Activated naive CD4-positive, alpha-beta T cell (primary cell): ENCODE measurements around the gene ATP13A3.

ENCODE experiments used
- DNase-seq, 4 experiments: peaks; one replicate each; lab custom pipeline; 2025; lab: John Stamatoyannopoulos, UW

Gene ATP13A3

DNA sequence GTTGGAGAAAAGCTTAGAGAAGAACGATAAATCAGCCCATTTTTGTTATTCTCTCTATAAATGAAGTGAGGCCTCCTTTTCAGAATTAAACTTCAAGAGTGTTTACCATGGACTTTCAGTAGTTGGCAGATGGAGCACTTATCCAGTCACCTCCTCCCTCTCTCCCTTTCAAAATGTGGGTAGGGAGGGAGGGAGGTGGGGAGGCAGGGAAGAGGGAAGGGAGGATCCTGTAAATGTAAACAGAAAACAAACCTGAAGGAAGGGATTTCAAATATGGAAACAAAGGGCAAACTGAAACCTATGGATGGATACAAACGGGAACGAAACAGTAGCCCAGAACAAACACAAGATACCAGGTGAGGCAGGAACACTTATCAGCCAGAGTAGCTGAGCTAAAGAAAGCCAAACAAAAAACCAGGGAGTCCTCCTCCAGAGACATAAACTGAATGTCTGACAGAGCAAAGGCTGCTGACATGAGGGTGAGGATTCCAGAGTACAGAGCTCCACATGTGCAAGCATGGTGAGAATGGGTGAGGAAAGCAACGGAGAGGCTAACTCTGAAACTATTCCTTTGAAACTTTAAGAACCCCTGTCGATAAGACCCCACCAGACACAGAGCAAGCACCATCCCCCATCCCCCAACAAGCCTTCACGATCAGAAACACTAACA is 46.8 kb downstream of the ATP13A3 start:
- no peak for DNase-seq

DNA sequence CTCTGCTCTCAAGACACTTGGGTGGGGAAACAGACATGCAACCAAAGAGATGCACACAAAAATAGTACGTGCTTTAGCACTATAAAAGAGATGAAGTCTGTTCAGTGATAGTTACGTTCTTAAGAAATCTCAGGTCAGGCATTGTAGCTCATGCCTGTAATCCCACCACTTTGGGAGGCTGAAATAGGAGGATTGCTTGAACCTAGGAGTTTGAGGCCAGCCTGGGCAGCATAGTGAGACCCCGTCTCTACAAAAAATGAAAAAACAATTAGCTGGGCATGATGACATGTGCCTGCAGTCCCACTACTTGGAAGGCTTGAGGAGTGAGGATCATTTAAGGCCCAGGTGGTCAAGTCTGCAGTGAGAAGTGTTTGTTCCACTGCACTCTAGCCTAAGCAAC is 52.3 kb downstream of the ATP13A3 start:
- DNase-seq: no peak

DNA sequence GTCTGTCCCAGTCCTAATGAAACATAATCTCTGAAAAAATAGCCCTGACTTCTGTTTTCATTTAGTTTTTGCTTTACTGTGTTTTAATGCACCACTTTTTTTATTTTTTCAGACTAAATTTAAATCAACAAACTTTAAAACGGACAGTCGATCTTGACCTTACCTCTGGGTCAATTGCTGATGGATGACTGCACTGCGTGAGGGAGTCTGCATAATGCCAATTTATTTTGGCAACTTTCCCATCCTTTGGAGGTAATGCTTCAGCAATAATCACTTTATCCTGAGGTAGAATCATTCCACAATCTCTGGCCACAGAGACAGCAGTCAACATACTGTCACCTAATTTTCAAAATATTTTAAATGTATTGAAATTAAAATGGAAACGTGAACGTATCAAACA is 55.2 kb downstream of the ATP13A3 start:
- DNase-seq: no peak

DNA sequence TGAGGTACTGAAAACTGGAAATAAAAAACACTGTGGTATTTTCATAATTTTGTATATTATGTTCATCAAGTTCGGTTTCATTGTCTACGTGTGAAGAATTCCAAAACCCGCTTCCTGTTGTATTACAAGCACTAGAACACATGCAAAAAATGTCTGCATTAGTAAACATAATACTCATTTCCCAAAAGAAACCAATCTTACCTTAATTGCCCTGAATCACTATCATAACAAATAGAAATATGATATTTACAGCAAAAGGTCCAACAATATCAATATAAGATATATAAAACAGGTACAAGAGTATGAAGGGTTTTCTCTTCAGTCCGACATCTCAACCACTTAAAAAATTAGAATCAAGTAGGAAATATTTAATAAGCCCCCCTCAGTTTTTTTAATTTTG is 61.4 kb downstream of the ATP13A3 start:
- DNase-seq: no peak

DNA sequence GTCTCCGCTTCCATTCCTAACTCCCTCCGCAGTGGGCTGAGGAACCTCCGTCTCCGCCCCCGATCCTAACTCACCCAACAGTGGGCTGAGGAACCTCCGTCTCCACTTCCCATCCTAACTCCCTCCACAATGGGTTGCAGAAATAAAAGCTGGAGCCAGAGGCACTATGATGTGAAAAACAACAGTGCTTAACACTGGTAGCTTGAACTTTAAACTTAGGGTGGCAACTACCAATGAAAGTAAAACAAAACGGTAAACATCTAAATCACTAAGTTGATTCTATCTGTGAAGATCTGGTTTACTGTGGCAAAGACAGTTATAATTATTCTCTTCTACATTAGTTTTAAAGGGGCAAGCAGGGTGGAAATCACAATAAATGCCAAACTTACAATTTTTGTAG is 61.8 kb downstream of the ATP13A3 start:
- DNase-seq: no peak

DNA sequence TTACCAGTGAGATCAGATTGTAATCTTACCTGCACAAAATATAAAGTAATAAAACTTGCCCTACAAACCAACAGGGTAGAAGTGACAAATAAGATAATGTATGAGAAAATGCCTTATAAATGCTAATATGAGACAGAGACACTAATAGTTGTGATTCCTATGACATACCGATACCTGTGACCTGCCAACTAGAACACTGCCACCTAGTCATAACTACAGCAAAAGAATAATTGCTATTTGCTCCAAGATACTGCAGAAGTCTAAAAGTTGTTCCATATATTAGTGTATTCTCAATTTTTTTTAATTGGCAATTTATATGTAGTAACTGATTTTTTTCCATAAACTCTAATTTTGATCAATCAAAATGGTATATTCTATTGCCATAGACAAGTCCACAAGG is 62.4 kb downstream of the ATP13A3 start:
- no peak for DNase-seq

DNA sequence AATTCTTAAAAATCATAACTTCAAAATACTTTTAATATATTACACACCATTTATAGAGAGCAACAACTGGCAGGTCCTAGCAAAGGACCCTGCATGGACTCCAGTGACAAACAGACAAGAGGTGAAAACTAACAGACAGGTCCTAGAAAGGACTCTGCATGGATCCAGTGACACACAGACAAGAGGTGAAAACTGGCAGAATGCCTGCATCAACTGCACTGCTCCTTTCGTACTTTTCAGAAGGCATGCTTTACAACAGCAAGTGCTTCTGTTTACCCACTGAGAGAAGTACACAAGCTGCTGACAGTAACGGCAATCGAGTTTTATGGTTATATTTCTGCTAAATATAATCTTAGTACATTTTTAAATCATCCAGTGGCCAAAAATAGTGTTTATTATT is 63.5 kb downstream of the ATP13A3 start:
- DNase-seq: no peak

DNA sequence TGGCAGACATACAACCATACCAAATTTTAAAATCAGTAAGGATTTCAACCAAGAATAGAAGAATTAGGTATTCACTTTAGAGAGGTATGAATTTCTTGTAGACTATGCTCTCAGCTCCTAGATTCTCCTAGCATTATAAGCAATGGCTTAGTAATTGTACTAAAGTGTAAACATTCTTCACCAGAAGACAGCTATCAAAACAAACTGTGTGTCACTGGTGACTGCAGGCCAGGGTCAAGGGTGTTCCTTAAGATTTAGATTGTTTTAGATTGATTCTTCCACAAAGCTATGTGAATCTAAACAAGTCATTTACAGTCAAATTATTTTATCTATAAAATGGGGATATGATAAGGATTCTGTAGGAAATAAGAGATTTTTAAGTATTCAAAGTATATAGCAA is 64.6 kb downstream of the ATP13A3 start:
- no peak for DNase-seq

DNA sequence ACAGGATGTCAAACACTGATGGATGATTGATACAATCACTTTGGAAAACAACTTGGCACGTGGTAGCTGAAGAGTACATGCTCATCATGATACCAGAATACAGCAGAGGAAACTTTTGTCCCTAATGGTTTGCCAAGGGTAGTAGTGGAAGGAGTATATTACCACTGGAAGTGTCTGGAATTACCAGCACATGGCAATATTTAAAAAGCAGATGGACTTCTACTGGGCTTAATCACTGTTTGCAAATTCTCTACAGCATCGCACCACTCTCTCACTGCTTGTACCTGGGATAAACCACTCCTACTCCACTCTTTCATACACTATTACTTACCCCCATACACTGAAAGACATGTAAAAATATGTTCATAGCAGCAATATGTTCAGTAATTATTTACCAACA is 68.1 kb downstream of the ATP13A3 start:
- DNase-seq: no peak

DNA sequence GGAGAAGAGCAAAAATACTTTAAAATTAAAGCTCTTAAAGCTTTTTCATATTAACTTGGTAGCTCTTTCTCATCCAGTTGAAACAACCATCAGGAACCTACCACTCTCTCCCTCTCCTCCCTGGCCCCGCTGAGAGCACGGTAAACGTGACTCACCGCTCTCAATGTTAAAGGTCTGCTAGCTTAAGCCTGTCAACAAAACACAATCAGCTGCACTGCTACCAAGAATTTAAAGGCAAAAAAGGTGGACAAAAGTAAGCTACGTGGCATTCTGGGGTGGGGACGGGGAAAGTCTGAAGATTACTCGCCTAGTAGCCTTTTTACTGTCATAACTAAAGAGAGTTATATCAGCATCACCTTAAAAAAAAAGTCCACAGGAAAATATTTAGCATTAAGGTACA is 79.4 kb downstream of the ATP13A3 start:
- no peak for DNase-seq

DNA sequence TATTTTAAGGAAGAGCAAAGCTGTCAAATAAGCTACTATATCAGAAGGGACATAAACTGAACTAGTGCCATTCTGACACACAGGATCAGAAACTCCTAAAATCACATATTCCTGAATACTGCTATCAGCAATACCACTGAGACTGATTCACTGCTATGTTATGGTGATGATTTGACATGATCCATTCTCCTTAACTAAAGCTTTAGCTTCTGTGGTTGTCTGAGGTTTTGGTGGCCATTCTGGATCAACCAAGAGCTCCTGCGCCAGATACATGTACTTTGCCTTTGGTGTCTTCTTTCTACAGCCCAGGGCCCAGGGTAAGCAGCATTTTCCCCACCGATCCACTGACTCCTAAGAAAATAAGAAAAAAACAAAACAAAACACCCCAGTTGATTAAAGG is 81.0 kb downstream of the ATP13A3 start:
- no peak for DNase-seq

DNA sequence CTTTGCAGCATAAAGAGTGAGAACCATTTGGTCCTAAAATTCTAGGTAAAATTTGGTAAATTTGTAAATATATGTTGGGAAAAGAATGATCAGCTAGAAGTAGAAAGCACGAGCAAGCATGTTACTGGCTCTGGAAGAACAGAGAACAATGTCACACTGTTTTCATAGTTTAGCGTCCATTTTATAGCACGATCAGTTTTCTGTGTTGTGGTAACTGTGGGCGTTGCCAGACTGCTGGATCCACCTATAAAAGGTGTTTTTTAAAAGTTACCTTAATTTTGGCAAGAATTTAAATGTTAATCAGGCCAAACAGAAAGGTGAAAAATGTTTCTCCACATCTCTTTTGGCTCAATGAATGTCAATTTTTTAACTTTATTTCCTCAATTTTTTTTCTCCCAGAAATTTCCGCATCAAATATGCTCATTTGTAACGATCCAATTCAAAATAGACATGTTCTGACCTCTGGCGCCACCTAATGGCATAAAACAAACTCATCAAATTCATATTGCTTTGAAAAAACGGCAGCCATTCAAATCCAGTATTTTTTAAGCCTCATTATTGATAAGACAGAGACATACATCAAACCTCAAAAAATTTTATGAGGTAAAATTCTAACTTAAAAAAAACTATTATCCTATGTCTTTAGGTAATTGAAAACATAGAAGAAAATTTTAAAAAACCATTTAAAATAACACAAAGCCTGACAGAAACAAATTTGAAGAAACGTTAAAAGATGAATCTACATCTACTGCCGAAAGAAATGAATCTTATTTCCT is 82.2 kb downstream of the ATP13A3 start:
- no peak for DNase-seq

DNA sequence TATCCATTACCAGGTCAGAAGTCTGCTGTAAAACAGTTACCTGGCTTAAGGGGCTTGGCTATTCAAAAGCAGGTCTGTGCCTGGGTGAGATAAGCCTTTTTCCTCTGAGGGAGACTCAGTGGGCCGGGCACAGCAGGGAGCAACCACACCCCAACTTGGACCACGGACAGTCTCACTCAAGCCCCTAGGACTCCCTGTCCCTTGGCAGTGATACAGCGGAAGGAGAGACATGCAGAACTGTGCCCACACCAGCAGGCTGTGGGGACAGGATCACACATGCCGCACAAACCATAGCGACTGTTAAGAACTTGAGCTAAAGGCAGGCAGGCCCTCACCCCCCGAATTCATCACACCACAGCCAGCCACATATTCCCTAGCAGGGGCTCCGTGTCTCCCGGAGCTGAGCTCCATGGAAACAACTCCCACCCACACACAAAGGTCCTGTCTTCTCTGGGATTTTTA is 84.9 kb downstream of the ATP13A3 start:
- no peak for DNase-seq

DNA sequence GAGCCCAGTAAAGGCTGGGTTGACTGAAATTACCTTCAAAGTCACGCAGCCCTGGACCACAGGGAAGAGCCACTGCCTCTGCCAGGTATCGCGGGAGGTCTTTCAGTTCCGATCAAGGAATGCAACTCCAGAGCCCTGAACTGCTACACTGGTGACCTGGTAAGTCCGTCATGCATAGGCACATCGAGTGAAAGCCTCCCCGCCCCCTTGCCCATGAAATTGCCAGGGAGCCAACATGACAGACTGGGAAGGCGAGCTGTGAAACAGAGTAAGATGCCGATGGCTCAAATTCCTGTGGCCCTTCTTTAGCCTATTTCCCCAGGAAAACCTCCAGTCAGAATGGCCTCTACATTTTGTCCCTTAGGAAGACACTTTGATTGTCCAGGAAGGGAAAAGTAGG is 85.5 kb downstream of the ATP13A3 start:
- DNase-seq: no peak

DNA sequence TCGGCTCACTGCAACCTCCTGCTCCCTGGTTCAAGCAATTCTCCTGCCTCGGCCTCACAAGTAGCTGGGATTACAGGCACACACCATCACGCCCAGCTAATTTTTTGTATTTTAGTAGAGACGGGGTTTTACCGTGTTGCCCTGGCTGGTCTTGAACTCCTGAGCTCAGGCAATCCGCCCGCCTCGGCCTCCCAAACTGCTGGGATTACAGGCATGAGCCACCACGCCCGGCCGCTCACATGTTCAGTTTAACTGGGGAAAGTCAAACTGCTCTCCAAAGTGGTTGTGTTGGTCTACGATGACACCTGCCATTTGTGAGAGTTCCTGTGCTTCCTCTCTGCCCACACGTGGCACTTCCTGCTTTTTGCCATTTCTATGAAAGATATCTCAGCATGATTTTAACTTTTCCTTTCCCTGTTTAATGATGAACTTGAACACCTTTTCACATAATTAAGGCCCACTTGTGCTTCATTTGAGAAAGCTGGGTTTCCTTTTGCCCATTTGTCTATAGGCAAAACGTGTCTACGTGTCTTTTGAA is 86.9 kb downstream of the ATP13A3 start:
- no peak for DNase-seq

DNA sequence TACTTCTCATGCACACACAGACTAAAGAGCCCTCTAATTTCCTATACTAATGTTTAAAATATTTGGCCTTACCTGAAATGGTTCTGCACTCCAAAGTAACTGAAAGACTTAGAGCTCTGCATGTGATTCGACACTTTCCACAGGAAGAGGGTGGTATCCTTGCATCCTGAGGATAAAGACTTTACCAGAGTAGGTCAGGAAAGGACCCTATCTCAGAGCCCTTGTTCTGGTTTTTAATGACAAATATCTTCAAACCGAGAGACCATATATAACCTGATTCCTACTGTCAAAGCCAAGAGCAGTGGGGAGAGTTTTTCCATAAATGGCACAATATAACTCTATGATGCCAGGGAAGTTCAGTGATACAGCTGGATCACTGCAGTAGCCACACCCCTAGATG is 87.6 kb downstream of the ATP13A3 start, which contains the start of gene GP5:
Gene GP5 (minus strand): TSS at position 101 of the 400 bp plus-strand sequence. CDS start 984 bp downstream, outside the sequence.
- DNase-seq: no peak

DNA sequence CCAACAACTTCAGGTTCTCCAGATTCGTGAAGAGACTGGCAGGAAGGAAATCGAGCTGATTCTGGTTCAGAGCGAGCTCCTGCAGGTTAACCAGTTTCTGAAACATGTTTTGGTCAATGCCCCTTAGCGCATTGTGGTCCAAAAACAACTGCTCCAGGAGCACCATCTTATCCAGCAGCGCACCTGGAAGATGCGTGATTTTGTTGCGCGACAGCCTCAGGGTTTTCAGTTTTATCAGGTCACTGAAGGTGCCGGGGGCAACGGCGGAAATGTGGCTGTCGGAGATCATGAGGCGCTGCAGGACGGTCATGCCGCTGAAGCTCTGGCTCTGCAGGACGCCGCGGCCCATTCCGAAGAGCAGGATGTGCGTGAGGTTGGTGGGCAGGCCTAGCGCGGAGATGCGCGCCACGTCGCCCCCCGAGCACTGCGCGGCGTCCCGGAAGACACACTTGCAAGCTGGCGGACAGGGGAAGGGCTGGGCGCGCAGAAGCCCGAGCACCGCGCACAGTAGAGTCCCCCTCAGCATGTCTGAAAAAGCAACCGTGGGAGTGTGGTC is 89.0 kb downstream of the ATP13A3 start:
- peak in 2 of 4 experiments; percentile 27 to 37 for DNase-seq

DNA sequence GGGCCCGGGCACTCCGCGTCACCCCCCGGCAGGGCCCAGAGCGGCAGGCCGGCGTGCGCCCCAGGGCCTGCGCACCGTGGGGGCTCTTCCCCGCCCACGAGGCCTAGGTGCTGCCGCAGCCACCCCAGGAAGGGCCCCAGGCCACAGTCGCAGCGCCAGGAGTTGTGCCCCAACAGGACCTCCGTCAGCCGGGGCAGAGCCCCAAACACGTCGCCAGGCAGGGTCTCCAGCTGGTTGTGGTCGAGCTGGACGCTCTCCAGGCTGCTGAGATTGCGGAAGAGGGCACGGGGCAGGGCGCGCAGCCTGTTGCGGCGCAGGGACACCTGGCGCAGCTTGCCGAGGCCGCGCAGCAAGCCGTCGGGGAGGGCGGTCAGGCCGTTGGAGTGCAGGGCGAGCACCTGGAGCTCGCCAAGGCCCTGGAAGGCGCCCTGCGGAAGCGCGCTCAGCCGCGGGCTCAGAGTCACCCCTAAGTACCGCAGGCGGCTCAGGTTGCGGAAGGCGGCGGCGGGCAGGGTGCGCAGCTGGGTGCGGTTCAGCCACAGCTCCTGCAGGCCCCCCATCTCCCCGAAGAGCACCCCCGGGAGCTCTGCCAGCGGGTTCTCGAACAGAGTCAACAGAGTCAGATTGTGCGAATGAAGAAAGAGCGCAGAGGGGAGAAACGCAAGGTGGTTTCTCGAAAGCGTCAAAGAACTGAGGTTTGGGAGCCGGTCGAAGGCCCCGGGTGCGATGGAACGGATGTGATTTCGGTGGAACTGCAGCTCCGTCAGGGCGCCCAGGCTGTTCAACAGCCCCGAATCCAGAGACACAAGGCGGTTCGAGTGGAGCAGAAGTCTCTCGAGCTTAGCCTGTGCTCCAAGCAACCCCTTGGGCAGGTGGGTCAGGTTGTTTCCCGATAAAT is 89.7 kb downstream of the ATP13A3 start:
- DNase-seq: peak in 3 of 4 experiments; percentile 10 to 51 (median 49)

DNA sequence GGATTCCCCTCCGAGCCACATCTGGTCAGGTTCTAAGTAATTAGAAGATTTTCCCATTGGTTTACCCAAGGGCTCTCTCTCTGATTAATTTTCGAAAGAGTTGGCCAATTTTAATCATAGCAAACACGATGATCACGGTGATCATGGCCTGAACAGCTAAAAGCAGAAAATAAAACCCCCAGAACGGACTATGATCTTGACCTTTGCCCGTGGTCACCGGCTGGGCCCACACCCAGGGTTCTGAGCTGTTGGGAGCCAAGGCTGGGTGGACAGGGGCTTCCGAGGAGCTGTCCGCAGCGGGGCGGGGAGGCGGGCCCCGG is 90.3 kb downstream of the ATP13A3 start:
- no peak for DNase-seq

DNA sequence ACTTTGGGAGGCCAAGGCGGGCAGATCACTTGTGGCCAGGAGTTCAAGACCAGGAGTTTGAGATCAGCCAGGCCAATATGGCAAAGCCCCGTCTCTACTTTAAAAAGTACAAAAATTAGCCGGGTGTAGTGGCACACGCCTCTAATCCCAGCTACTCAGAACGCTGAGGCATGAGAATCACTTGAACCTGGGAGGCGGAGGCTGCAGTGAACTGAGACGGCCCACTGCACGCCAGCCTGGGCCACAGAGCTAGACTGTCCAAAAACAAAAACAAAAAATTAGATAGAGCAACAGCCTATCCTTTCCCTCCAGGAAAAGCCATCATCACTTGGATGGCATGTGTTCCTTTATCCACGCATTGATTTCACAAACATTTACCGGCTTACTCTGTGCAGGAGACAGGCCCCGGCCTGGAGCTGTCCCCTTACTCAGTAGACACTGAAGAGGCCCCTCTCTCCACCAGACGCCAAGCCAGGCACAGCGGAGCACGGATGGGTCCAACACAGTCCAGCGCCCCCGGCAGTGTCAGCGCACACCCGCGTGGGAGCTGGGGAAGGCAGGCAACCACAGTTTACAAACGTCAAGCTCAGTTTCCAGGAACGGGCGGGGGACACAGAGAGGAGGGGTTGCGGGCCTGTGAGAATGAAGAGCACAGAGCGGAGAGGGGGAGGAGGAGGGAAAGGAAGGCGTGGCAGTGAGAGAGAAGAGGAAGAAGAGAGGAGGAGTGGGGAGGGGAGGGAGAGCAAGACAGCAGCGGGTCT is 90.8 kb downstream of the ATP13A3 start:
- DNase-seq: peak in 3 of 4 experiments; percentile 6 to 64 (median 59)

DNA sequence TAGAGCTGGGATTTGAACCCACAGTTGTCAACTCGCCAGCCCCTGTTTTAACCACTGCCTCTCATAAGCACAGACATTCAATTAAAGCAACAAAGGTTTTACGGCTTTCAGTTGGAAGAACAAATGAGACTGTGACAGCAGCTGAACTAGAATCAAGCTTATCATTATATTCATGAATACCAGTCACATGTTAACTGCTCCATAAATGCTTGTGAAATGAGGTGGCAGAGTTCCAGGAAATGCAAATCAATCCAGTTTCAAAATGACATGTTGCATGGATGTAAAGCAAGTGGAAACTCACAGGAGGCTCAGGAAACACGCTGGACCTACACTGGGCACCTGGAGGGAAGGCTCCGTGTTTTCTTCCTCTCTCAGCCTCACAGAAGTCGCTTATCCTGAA is 91.6 kb downstream of the ATP13A3 start:
- DNase-seq: no peak
